ENCODE results near the gene GFRAL. TPM values are rescaled to one million over a fixed set of nuclear protein-coding genes. Genes with fewer than 3 reads are reported as not detected.

Gene GFRAL
- total RNA-seq, 1 donor = not detected

GRCh38 chr6:55410674-55411073 lies 83.4 kb downstream of the GFRAL start:
- no peak for TF ChIP-seq CTCF (IDR thresholded peaks at IDR 0.05; ENCODE audit: insufficient read depth, low read depth, low read length)
- DNase-seq (ENCODE audit: low read depth) = no peak
- no peak overlapping the region for H3K4me3 ChIP-seq (ENCODE audit: low read depth, low read length)

- no peak for TF ChIP-seq CTCF (IDR thresholded peaks at IDR 0.05; ENCODE audit: insufficient read depth, low read depth, low read length)
- H3K4me3 ChIP-seq (ENCODE audit: low read depth, low read length) = no peak overlapping the region
- DNase-seq (ENCODE audit: low read depth) = no peak
These were observed 96.7 kb downstream of the GFRAL start for GRCh38 chr6:55423933-55424332.

DNA sequence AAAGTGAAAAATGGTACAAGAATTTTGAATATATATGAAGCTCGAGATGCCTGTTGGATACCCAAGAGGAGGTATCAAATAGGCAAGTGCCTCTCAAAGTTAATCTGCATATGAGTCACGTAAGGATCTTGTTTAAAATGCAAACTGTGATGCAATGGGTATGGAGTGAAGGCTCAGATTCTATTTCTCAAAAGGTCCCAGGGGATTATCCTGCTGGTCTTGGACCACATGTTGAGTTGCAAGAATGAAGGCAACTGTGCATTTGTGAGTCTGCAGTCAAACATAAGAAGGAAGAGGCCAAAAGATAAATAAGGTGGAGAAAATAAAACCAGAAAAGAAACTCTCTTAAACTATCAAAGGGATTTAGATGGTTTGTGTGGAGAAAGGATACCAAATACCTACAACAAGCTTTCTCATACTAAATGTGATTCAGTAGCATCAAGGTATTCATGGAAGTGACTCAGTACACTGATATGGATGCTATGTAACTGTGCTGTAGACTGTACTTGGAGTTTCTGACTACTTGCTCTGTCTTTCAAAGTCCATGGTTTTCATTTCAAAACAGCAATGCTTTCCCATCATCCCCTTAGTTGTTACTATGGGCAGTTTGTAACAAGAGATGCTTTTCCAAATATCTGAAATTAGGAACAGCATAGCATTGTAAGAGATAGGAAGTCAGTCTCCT lies 106.3 kb downstream of the GFRAL start:
- no peak for TF ChIP-seq CTCF (IDR thresholded peaks at IDR 0.05; ENCODE audit: insufficient read depth, low read depth, low read length)
- no peak overlapping the region for H3K4me3 ChIP-seq (ENCODE audit: low read depth, low read length)
- peak; percentile 55 for DNase-seq (ENCODE audit: low read depth)

GRCh38 chr6:55437141-55437540 lies 109.9 kb downstream of the GFRAL start:
- no peak for DNase-seq (ENCODE audit: low read depth)
- H3K4me3 ChIP-seq (ENCODE audit: low read depth, low read length) = no peak overlapping the region
- TF ChIP-seq CTCF (IDR thresholded peaks at IDR 0.05; ENCODE audit: insufficient read depth, low read depth, low read length) = no peak

DNA sequence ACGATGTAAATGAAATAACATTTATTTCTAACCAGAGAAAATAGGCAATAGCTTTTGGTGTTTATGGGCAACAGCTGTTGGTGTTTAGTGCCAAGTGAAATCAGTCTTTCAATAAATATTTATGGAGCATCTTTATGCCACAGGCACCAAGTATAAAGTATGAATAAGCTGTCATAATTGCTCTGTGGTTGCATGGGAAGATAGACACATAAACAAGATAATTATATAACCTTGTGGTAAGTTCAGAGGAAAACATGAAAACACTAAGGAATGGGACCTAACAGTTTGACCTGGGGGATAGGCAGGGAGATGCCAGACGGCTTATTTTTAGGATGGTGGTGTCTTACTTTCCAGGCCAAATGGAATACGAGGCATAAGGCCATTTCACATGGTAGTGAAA lies 110.9 kb downstream of the GFRAL start:
- no peak overlapping the region for H3K4me3 ChIP-seq (ENCODE audit: low read depth, low read length)
- peak; percentile 4 for DNase-seq (ENCODE audit: low read depth)
- TF ChIP-seq CTCF (IDR thresholded peaks at IDR 0.05; ENCODE audit: insufficient read depth, low read depth, low read length) = no peak

DNA sequence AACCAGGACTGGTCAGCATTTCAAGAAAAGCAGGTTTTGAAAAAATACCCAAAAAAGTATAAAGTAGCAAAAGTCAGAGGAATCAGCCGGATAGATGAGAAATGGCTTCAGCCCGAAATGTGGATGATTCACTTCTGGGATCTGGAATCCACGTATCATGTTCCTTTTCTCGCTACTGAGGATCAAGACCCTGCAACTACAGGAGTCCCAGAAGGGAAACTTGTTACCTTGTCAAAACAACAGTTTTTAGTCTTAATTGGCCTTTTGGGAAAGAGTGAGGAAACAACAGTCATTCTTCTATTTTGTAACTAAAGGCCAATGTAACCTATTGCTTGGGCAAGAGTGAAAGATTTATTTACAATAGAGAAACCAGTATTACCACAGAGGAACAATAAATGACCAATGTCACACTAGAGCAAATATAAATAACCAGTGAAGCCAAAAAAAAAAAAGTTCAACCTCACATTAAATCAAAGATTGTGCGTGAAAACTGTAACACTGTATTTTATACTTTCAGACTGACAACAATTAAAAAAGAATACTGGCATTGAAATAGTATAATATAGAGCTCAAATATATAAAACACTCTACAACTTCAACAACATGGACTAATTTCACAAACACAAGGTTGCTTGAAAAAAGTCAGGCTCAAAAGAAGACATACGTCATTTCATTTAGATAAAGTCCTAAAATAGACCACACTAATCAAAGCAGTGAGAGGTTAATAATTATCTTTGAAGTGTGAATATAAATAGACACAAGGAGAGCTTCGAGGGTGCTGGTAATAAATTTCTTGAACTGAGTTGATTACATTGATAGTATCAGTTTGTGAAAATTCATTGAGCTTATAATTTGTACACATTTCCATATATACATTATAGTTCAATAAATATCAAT lies 116.2 kb downstream of the GFRAL start:
- H3K4me3 ChIP-seq (ENCODE audit: low read depth, low read length) = no peak overlapping the region
- DNase-seq (ENCODE audit: low read depth) = peak; percentile 3
- TF ChIP-seq CTCF (IDR thresholded peaks at IDR 0.05; ENCODE audit: insufficient read depth, low read depth, low read length) = no peak

Data from fibroblast of villous mesenchyme (primary cell).